ENCODE results near the gene PTGER1.

The PTGER1 gene

DNA sequence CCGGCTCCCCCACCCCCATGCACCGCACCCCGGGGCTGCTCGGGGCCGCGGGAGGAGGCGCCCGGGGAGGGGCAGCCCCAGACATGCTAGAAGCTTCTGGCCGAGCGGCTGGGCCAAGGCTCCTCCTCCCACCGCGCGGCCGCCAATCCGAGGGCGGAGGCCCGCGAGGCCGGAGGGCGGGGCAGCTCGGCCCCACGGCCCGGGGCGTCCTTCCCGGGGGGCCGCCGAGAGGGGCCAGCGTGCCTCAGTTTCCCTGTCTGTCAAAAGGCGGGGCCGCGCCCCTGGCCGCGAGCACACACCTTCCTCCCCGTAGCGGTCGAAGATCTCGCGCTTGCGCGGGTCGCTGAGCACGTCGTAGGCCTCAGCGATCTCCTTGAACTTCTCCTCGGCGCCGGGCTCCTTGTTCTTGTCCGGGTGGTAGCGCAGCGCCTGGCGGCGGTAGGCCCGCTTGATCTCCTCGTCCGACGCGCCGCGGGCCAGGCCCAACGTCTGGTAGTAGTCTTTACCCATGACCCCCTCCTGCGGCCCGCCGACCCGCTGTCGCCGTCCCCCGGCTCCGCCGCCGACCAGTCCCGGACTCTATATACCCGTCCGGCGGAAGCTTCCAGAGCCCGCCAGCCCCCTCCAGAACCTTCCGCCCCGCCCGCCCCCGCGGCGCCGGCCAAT, 42.8 kb upstream of the PTGER1 start, which contains the start of gene DNAJB1:
Gene DNAJB1, minus strand, starts transcription at position 558 of the 666 bp plus-strand sequence. Its CDS starts 48 bp downstream, at position 510.
- peak; percentile 84 for ATAC-seq
- TF ChIP-seq, protein P1, sequence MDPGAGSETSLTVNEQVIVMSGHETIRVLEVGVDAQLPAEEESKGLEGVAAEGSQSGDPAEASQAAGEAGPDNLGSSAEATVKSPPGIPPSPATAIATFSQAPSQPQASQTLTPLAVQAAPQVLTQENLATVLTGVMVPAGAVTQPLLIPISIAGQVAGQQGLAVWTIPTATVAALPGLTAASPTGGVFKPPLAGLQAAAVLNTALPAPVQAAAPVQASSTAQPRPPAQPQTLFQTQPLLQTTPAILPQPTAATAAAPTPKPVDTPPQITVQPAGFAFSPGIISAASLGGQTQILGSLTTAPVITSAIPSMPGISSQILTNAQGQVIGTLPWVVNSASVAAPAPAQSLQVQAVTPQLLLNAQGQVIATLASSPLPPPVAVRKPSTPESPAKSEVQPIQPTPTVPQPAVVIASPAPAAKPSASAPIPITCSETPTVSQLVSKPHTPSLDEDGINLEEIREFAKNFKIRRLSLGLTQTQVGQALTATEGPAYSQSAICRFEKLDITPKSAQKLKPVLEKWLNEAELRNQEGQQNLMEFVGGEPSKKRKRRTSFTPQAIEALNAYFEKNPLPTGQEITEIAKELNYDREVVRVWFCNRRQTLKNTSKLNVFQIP (CRISPR knock-in tag; IDR thresholded peaks at IDR 0.05; ENCODE audit: borderline replicate concordance, low read depth), result peak; percentile 45; the same call in 1 of the 2 replicates
- TF ChIP-seq ZC3H10 (CRISPR knock-in tag; IDR thresholded peaks at IDR 0.05) (peak; percentile 55; the same call in 1 of the 2 replicates), ESRRG (CRISPR knock-in tag; IDR thresholded peaks at IDR 0.05) (peak; percentile 91), CSDC2 (CRISPR knock-in tag; IDR thresholded peaks at IDR 0.05) (no peak), TSHZ2 (CRISPR knock-in tag; IDR thresholded peaks at IDR 0.05) (no peak), ZFP3 (CRISPR knock-in tag; IDR thresholded peaks at IDR 0.05) (no peak), ZNF565 (CRISPR knock-in tag; conservative IDR thresholded peaks at IDR 0.05; ENCODE audit: low read depth) (no peak), TCF4 (CRISPR knock-in tag; IDR thresholded peaks at IDR 0.05; ENCODE audit: borderline replicate concordance) (no peak), CREB5 (CRISPR knock-in tag; IDR thresholded peaks at IDR 0.05; ENCODE audit: low read depth) (peak; percentile 27; the same call in 1 of the 2 replicates), RARB (CRISPR knock-in tag; IDR thresholded peaks at IDR 0.05) (0 out of 2 replicates have a peak, but pooled peaks have one; percentile 67), GLIS3 (CRISPR knock-in tag; IDR thresholded peaks at IDR 0.05) (0 out of 2 replicates have a peak, but pooled peaks have one; percentile 82), ARNTL (CRISPR knock-in tag; IDR thresholded peaks at IDR 0.05; ENCODE audit: borderline replicate concordance, low read depth) (no peak), BACH2 (CRISPR knock-in tag; IDR thresholded peaks at IDR 0.05; ENCODE audit: borderline replicate concordance) (no peak), TOX (CRISPR knock-in tag; IDR thresholded peaks at IDR 0.05; ENCODE audit: borderline replicate concordance) (0 out of 2 replicates have a peak, but pooled peaks have one; percentile 38), PATZ1 (CRISPR knock-in tag; IDR thresholded peaks at IDR 0.05; ENCODE audit: borderline replicate concordance) (0 out of 2 replicates have a peak, but pooled peaks have one; percentile 62), PPARA (CRISPR knock-in tag; IDR thresholded peaks at IDR 0.05; ENCODE audit: borderline replicate concordance) (no peak), ZFP30 (CRISPR knock-in tag; IDR thresholded peaks at IDR 0.05) (no peak)
- TF ChIP-seq, protein P2, sequence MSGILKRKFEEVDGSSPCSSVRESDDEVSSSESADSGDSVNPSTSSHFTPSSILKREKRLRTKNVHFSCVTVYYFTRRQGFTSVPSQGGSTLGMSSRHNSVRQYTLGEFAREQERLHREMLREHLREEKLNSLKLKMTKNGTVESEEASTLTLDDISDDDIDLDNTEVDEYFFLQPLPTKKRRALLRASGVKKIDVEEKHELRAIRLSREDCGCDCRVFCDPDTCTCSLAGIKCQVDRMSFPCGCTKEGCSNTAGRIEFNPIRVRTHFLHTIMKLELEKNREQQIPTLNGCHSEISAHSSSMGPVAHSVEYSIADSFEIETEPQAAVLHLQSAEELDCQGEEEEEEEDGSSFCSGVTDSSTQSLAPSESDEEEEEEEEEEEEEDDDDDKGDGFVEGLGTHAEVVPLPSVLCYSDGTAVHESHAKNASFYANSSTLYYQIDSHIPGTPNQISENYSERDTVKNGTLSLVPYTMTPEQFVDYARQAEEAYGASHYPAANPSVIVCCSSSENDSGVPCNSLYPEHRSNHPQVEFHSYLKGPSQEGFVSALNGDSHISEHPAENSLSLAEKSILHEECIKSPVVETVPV (CRISPR knock-in tag; IDR thresholded peaks at IDR 0.05), result 0 out of 2 replicates have a peak, but pooled peaks have one; percentile 58

GRCh38 chr19:14517446-14517839, 42.3 kb upstream of the PTGER1 start:
- no peak; the same call in 2 of the 3 replicates for ATAC-seq

More at GRCh38 chr19:14517446-14517839, 42.3 kb upstream of the PTGER1 start:
- TF ChIP-seq BACH2 (CRISPR knock-in tag; IDR thresholded peaks at IDR 0.05; ENCODE audit: borderline replicate concordance), result no peak
- no peak for TF ChIP-seq ZNF8 (CRISPR knock-in tag; IDR thresholded peaks at IDR 0.05)
- TF ChIP-seq ARNTL (CRISPR knock-in tag; IDR thresholded peaks at IDR 0.05; ENCODE audit: borderline replicate concordance, low read depth), result no peak
- TF ChIP-seq SNAI2 (CRISPR knock-in tag; IDR thresholded peaks at IDR 0.05), result no peak

All from SK-N-SH treated with all-trans-retinoic acid at 6 μM for 48 hours (cell line).